ENCODE measurements around the gene NKD2.

The NKD2 gene

DNA sequence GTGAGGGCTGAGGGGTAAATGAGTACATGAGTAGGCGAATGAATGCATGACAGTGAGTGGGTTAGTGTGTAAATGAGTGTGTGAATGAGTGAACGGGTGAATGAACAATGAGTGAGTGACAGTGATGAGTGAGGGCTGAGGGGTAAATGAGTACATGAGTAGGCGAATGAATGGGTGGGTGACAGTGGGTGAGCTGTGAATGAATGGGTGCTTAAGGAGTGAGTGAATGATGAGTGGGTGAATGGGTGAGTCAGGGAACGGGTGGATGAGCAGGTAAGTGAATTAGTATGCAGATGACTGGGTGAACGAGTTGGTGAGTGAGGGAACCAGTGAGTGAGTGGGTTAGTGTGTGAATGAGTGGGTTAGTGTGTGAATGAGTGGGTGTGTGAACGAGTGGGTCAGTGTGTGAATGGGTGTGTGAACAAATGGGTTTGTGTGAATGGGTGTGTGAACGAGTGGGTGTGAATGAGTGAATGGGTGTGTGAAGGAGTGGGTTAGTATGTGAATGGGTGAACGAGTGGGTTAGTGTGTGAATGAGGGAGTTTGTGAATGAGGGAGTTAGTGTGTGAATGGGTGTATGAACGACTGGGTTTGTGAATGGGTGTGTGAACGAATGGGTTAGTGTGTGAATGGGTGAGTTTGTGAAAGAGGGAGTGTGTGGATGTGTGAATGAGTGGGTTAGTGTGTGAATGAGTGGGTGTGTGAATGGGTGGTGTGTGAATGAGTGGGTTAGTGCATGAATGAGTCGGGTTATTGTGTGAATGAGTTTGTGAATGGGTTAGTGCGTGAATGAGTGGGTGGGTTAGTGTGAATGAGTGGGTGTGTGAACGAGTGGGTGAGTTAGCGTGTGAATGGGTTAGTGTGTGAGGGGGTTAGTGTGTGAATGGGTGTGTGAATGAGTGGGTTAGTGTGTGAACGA, 32.9 kb downstream of the NKD2 start:
- Histone ChIP-seq H3K36me3 (ENCODE audit: control insufficient read depth, insufficient read depth, low read length) (no peaks in the 10 kb centered on the region), H2AFZ (no peak overlapping the region), H3K4me2 (ENCODE audit: low read length) (no peak overlapping the region), H3K79me2 (no peaks in the 10 kb centered on the region), H3K9ac (no peak overlapping the region), H3K4me3 (ENCODE audit: low read depth, low read length) (no peak overlapping the region), H3K4me1 (no peaks in the 10 kb centered on the region), H3K27me3 (ENCODE audit: control insufficient read depth, insufficient read depth, low read length) (no peaks in the 10 kb centered on the region), H3K27ac (no peak overlapping the region), H3K9me3 (ENCODE audit: control insufficient read depth, low read length) (no peaks in the 10 kb centered on the region)
- TF ChIP-seq, protein P1, sequence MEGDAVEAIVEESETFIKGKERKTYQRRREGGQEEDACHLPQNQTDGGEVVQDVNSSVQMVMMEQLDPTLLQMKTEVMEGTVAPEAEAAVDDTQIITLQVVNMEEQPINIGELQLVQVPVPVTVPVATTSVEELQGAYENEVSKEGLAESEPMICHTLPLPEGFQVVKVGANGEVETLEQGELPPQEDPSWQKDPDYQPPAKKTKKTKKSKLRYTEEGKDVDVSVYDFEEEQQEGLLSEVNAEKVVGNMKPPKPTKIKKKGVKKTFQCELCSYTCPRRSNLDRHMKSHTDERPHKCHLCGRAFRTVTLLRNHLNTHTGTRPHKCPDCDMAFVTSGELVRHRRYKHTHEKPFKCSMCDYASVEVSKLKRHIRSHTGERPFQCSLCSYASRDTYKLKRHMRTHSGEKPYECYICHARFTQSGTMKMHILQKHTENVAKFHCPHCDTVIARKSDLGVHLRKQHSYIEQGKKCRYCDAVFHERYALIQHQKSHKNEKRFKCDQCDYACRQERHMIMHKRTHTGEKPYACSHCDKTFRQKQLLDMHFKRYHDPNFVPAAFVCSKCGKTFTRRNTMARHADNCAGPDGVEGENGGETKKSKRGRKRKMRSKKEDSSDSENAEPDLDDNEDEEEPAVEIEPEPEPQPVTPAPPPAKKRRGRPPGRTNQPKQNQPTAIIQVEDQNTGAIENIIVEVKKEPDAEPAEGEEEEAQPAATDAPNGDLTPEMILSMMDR (IDR thresholded peaks at IDR 0.05): no peak

DNA sequence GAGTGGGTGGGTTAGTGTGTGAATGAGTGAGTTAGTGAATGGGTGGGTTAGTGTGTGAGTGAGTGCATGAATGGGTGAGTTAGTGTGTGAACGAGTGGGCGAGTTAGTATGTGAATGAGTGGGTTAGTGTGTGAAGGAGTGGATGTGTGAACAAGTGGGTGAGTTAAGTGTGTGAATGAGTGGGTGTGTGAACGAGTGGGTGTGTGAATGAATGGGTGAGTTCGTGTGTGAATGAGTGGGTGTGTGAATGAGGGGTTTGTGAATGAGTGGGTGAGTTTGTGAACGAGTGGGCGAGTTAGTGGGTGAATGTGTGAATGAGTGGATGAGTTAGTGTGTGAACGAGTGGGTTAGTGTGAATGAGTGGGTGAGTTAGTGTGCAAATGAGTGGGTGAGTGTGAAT, 34.0 kb downstream of the NKD2 start:
- TF ChIP-seq, protein P1 (IDR thresholded peaks at IDR 0.05): no peak
- Histone ChIP-seq H3K27me3 (ENCODE audit: control insufficient read depth, insufficient read depth, low read length) (no peaks in the 10 kb centered on the region), H2AFZ (no peak overlapping the region), H3K4me2 (ENCODE audit: low read length) (no peak overlapping the region), H3K9ac (no peak overlapping the region), H3K79me2 (no peaks in the 10 kb centered on the region), H3K4me3 (ENCODE audit: low read depth, low read length) (no peak overlapping the region), H3K36me3 (ENCODE audit: control insufficient read depth, insufficient read depth, low read length) (no peaks in the 10 kb centered on the region), H3K9me3 (ENCODE audit: control insufficient read depth, low read length) (no peaks in the 10 kb centered on the region), H3K27ac (no peak overlapping the region), H3K4me1 (no peaks in the 10 kb centered on the region)

DNA sequence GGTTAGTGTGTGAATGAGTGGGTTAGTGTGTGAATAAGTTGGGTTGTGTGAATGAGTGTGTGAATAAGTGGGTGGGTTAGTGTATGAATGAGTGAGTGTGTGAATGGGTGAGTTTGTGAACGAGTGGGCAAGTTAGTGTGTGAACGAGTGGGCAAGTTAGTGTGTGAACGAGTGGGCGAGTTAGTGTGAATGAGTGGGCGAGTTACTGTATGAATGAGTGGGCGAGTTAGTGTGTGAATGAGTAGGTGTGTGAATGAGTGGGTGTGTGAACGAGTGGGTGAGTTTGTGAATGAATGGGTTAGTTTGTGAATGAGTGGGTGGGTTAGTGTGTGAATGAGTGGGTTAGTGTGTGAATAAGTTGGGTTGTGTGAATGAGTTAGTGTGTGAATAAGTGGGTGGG, 34.7 kb downstream of the NKD2 start:
- Histone ChIP-seq H3K9me3 (ENCODE audit: control insufficient read depth, low read length) (no peaks in the 10 kb centered on the region), H3K4me2 (ENCODE audit: low read length) (no peak overlapping the region), H3K4me3 (ENCODE audit: low read depth, low read length) (no peak overlapping the region), H3K79me2 (no peaks in the 10 kb centered on the region), H3K9ac (no peak overlapping the region), H3K4me1 (no peaks in the 10 kb centered on the region), H2AFZ (no peak overlapping the region), H3K36me3 (ENCODE audit: control insufficient read depth, insufficient read depth, low read length) (no peaks in the 10 kb centered on the region), H3K27me3 (ENCODE audit: control insufficient read depth, insufficient read depth, low read length) (no peaks in the 10 kb centered on the region), H3K27ac (no peak overlapping the region)
- TF ChIP-seq, protein P1 (IDR thresholded peaks at IDR 0.05): no peak

- no peak overlapping the region for H2AFZ ChIP-seq
- no peak overlapping the region for H3K4me2 ChIP-seq (ENCODE audit: low read length)
- no peak overlapping the region for H3K9ac ChIP-seq
- no peak overlapping the region for H3K27ac ChIP-seq
- no peaks in the 10 kb centered on the region for H3K27me3 ChIP-seq (ENCODE audit: control insufficient read depth, insufficient read depth, low read length)
- no peaks in the 10 kb centered on the region for H3K36me3 ChIP-seq (ENCODE audit: control insufficient read depth, insufficient read depth, low read length)
- TF ChIP-seq, protein P1 (IDR thresholded peaks at IDR 0.05): no peak
- no peaks in the 10 kb centered on the region for H3K9me3 ChIP-seq (ENCODE audit: control insufficient read depth, low read length)
- H3K4me3 ChIP-seq (ENCODE audit: low read depth, low read length): no peak overlapping the region
- H3K79me2 ChIP-seq: no peaks in the 10 kb centered on the region
- no peaks in the 10 kb centered on the region for H3K4me1 ChIP-seq
These were observed 35.5 kb downstream of the NKD2 start for GRCh38 chr5:1044117-1044516.

All from parathyroid adenoma (tissue), 2 donors.